ENCODE results near the gene METTL14. TPM values are rescaled to one million over a fixed set of nuclear protein-coding genes. Genes with fewer than 3 reads are reported as not detected.

METTL14 gene
- total RNA-seq, 1 donor from 2014 or later, result 21.9 TPM

Small RNA genes lying within 50 kb of the gene (small RNA-seq; reads per million reads assigned to genes)
- not detected for gene SEPT14P4 (ENCODE audit: low replicate concordance)

Other genes with a start within 250 kb of the METTL14 start
- 8.6 TPM for gene SEC24D, start 150.7 kb downstream of the METTL14 start, total RNA-seq
- 3.0 TPM for gene SYNPO2, start 203.5 kb downstream of the METTL14 start, total RNA-seq